GM12878 (cell line): ENCODE measurements around the gene SLC66A3. TPM values are rescaled to one million over a fixed set of nuclear protein-coding genes. Genes with fewer than 3 reads are reported as not detected.

Source experiments
- ATAC-seq: fragments of 200-7000 bp; cut with Tn5 transposase; 3 replicates; pipeline ENCODE4 v1.9.1; 2020; ENCODE audit warnings: mild to moderate bottlenecking, moderate library complexity
- BruUV-seq: library from RNA; stranded (reverse); fragments of 400-500 nt; replicated peaks from 2 replicates; lab custom pipeline; 2021; lab: Mats Ljungman, UMichigan
- CTCF ChIA-PET: fragments of 300-600 bp; sonication (Branson Sonifier 250); formaldehyde crosslinking; extraction: SDS; loops from one replicate; lab custom pipeline; 2021; ENCODE audit warnings: inconsistent platforms; lab: Yijun Ruan, JAX
- POLR2A ChIA-PET: fragments of 350-600 bp; formaldehyde crosslinking; extraction: SDS; loops from one replicate; lab custom pipeline; 2021; ENCODE audit warnings: inconsistent platforms; lab: Charles Lee
- RAD21 ChIA-PET: fragments of 300-600 bp; sonication (Branson Sonifier 250); formaldehyde crosslinking; loops from one replicate; lab custom pipeline; 2023; ENCODE audit warnings: antibody characterized with exemption; ENCODE audit not compliant: unreplicated experiment; lab: Charles Lee
- SMC1A ChIA-PET: fragments of 300-600 bp; sonication (Branson Sonifier 250); formaldehyde crosslinking; loops from one replicate; lab custom pipeline; 2023; ENCODE audit not compliant: unreplicated experiment, uncharacterized antibody; lab: Charles Lee
- DNase-seq: peaks from one replicate; pipeline ENCODE4 v3.0.0-alpha.2; 2011; ENCODE audit warnings: low read depth, low spot score
- FAIRE-seq: peaks from 3 replicates; lab custom pipeline; 2011; peaks lifted over from hg19 to GRCh38; lab: Jason Lieb, UNC
- H2AFZ ChIP-seq: 2 replicates; pipeline ENCODE4 v1.6.0; 2011; ENCODE audit warnings: low read depth, low read length, control low read depth; ENCODE audit not compliant: control insufficient read depth
- H3K27ac ChIP-seq: 2 replicates; pipeline ENCODE4 v1.5.1; 2011; ENCODE audit warnings: control low read depth; ENCODE audit not compliant: control insufficient read depth, insufficient read depth
- H3K27me3 ChIP-seq, 2 experiments: replicated peaks in 1 of 2; 2 replicates each; pipeline versions ENCODE4 v1.6.0 to v1.6.1; 2011; ENCODE audit warnings: low read length in 1 of 2; ENCODE audit not compliant: control insufficient read depth in 2 of 2, insufficient read depth in 2 of 2
- H3K36me3 ChIP-seq, 2 experiments: 2 replicates each; pipeline ENCODE4 v1.5.1; 2011; ENCODE audit warnings: low read length in 1 of 2; ENCODE audit not compliant: control insufficient read depth in 2 of 2, insufficient read depth in 2 of 2
- H3K4me1 ChIP-seq: 2 replicates; pipeline ENCODE4 v1.6.1; 2011; ENCODE audit warnings: mild to moderate bottlenecking, low read length, moderate library complexity, mixed read lengths; ENCODE audit not compliant: control insufficient read depth, insufficient read depth
- H3K4me2 ChIP-seq: 2 replicates; pipeline ENCODE4 v1.6.0; 2011; ENCODE audit warnings: control low read depth; ENCODE audit not compliant: control insufficient read depth, insufficient read depth
- H3K4me3 ChIP-seq: fragments of 200-600 bp; sonication (generic); 2 replicates; pipeline ENCODE4 v1.5.1; 2016
- H3K79me2 ChIP-seq: 2 replicates; pipeline ENCODE4 v1.6.0; 2011; ENCODE audit warnings: low read length; ENCODE audit not compliant: control insufficient read depth, insufficient read depth
- H3K9ac ChIP-seq: 2 replicates; pipeline ENCODE4 v1.8.0; 2011; ENCODE audit warnings: low read length, control low read depth, mixed read lengths; ENCODE audit not compliant: control insufficient read depth, insufficient read depth
- H3K9me3 ChIP-seq: replicated peaks from 3 replicates; pipeline ENCODE4 v1.5.1; 2011; ENCODE audit warnings: mild to moderate bottlenecking, low read length; ENCODE audit not compliant: control insufficient read depth, insufficient read depth
- H4K20me1 ChIP-seq: 2 replicates; pipeline ENCODE4 v1.6.0; 2011; ENCODE audit not compliant: control insufficient read depth, insufficient read depth
- ASH2L ChIP-seq: fragments of 300-600, 200-600 bp; sonication (generic); IDR thresholded peaks from 2 replicates; pipeline ENCODE4 v1.6.1; 2017; ENCODE audit warnings: low read depth, mild to moderate bottlenecking, borderline replicate concordance
- BHLHE40 ChIP-seq, 2 experiments: fragments of 450-650 bp in 1 of 2; IDR thresholded peaks; 2 replicates each; pipeline ENCODE4 v1.6.1; 2011 to 2017; ENCODE audit warnings: low read depth in 2 of 2, borderline replicate concordance in 1 of 2, improper control_type of control experiment in 1 of 2, low read length in 1 of 2, mild to moderate bottlenecking in 1 of 2
- GATAD2B ChIP-seq: fragments of 450-650 bp; conservative IDR thresholded peaks from 2 replicates; pipeline ENCODE4 v1.6.1; 2017; ENCODE audit warnings: low read depth, mild to moderate bottlenecking, moderate library complexity
- HDAC2 ChIP-seq: fragments of 200-600 bp; sonication (generic); IDR thresholded peaks from 2 replicates; pipeline ENCODE4 v1.6.1; 2017
- IKZF2 ChIP-seq, 2 experiments: fragments of 450-650 bp; IDR thresholded peaks; 2 replicates each; pipeline ENCODE4 v1.6.1; 2017; ENCODE audit warnings: mild to moderate bottlenecking in 2 of 2, moderate library complexity in 2 of 2
- NFYB ChIP-seq: IDR thresholded peaks from 2 replicates; pipeline ENCODE4 v1.6.1; 2011; ENCODE audit warnings: low read depth, mild to moderate bottlenecking, low read length, improper control_type of control experiment, moderate library complexity; ENCODE audit not compliant: insufficient read depth
- PML ChIP-seq: IDR thresholded peaks from 2 replicates; pipeline ENCODE4 v1.6.1; 2012; ENCODE audit warnings: low read length, inconsistent platforms
- RCOR1 ChIP-seq: conservative IDR thresholded peaks from 2 replicates; pipeline ENCODE4 v1.6.1; 2012; ENCODE audit warnings: low read depth, low read length, improper control_type of control experiment
- STAT1 ChIP-seq: fragments of 450-650 bp; conservative IDR thresholded peaks from 2 replicates; pipeline ENCODE4 v1.6.1; 2014; ENCODE audit warnings: antibody characterized with exemption, mild to moderate bottlenecking
- SUZ12 ChIP-seq: fragments of 200-600 bp; sonication (generic); IDR thresholded peaks from one replicate; pipeline ENCODE4 v1.6.1; 2018; ENCODE audit warnings: antibody characterized with exemption, mild to moderate bottlenecking; ENCODE audit not compliant: unreplicated experiment
- TBL1XR1 ChIP-seq: IDR thresholded peaks from 2 replicates; pipeline ENCODE4 v1.6.1; 2012; ENCODE audit warnings: low read depth, low read length, improper control_type of control experiment
- ZNF24 ChIP-seq: fragments of 450-650 bp; IDR thresholded peaks from 2 replicates; pipeline ENCODE4 v1.6.1; 2017; ENCODE audit warnings: antibody characterized with exemption, mild to moderate bottlenecking
- WGBS: methylation state at CpG from one replicate; pipeline ENCODE4 v1.1.6; 2016; ENCODE audit warnings: low lambda C conversion rate; ENCODE audit not compliant: insufficient replicate concordance, insufficient coverage; ENCODE audit errors: missing lambda C conversion rate; 5-methylcytosine and 5-hydroxymethylcytosine counted together
- in situ Hi-C: fragments of 300-500 bp; cut with MboI; formaldehyde crosslinking; loops from 9 replicates; pipeline ENCODE4 v1.14.3; 2018; ENCODE audit warnings: mixed read lengths
- intact Hi-C: fragments of 100-400 bp; cut with micrococcal nuclease; formaldehyde crosslinking; loops from one replicate; pipeline ENCODE4 v1.14.2; 2022; ENCODE audit not compliant: unreplicated experiment
- polyA plus RNA-seq, 11 experiments: library from polyadenylated mRNA; depleted of rRNA in 4 of 11; unstranded in 6 of 11; stranded (reverse) in 5 of 11; fragments of >200 nt; fragmentation: Nextera tagmentation in 4 of 11; fragmentation: Illumina TruSeq in 1 of 11; extraction: Ambion mirVana in 4 of 11; extraction: Trizol in 1 of 11; gene quantifications; 1 replicate in 1 of 11; 2 replicates in 10 of 11; pipeline versions ENCODE4 v1.2.1 to v1.2.3, GENCODE V29; 2011 to 2016; ENCODE audit warnings: inconsistent platforms in 2 of 11, missing spikeins in 2 of 11, low read depth in 1 of 11
- total RNA-seq, 4 experiments: library from RNA; depleted of rRNA in 3 of 4; stranded (reverse); fragments of >200 nt in 3 of 4; fragmentation: Illumina TruSeq in 1 of 4; extraction: Trizol in 1 of 4; gene quantifications; 2 replicates each; pipeline versions ENCODE4 v1.2.1 to v1.2.3, GENCODE V29; 2013 to 2021
- TF ChIP-seq, protein P1 (sequence below): fragments of 450-650 bp; formaldehyde crosslinking; IDR thresholded peaks from 2 replicates; pipeline ENCODE4 v1.4.0; 2022; ENCODE audit warnings: mild to moderate bottlenecking, moderate library complexity
- TF ChIP-seq, protein P2 (sequence below): IDR thresholded peaks from 2 replicates; pipeline ENCODE4 v1.6.1; 2011; ENCODE audit warnings: borderline replicate concordance, low read depth, mild to moderate bottlenecking, moderate library complexity, mixed read lengths, low read length; ENCODE audit not compliant: insufficient read depth; ENCODE audit errors: extremely low read length
- TF ChIP-seq, protein P3 (sequence below): fragments of 450-650 bp; IDR thresholded peaks from 2 replicates; pipeline ENCODE4 v1.6.1; 2017; ENCODE audit warnings: borderline replicate concordance

SLC66A3 gene
- total and polyA plus RNA-seq, 10 of the 15 experiments (the other 5 are each of a cell fraction or from before 2014, with no cell fraction given), result 1.4 to 14.2 (median 6.4) TPM

DNA sequence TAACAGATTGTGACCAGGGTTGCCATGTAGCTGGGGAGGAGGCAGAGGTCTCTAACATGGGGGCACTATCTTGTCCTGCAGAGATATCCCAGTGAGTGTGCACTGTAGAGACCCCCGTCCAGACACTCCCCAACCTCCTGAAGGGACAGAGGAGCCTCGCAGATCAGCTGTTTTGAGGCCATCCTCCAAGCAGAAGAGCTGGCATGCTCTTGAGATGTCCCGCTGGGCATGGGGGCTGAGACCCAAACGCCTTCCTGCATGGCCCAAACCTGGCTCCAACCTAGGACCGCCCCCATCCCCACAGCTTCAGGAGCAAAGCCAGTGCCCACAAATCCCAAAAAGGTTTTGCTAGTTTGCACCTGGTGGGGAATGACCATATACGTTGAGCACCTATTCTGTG lies 2.7 kb upstream of the SLC66A3 start (continued):
- no peak for TF ChIP-seq ASH2L

DNA sequence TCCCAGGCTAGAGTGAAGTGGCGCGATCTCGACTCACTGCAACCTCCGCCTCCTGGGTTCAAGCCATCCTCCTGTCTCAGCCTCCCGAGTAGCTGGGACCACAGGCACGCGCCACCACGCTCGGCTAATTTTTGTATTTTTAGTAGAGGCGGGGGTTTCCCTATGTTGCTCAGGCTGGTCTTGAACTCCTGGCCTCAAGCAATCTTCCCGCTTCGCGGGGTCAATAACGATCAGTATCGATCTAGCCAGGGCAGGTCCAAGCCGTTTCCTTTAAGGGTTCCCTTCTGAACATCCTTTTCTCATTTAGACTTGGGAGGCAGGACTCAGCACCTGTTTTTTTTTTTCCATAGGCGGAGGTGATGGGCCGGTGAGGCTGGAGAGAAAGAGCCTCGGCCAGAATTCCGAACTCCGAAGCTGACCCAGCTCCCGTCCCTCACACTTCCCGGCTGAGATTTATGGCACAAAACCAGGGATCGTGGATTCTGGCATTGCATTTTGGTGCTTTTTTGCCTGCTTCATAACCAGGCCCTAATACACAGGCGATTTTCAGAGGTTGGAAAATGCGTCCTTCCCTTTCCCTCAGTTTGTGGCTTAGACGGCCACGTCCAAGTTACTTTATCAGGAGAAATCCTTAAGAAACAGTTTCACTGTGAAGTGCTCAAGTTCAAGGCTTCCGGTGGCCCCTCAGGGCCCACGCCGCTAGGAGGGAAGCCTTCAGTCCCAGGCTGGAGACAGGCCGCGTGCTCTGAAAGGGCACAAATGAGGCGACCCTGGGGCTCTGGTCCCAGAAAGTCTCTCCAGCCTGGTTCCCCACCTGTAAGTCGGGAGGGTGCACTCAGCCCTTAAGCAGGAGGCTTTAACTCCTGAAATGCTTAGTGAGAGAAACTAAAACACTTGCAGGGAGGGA lies 998 bp upstream of the SLC66A3 start:
- SMC1A ChIA-PET, result interaction anchor here (0.8 kb wide), 1 partner anchor 21 kb away, joined by 3 read pairs; a partner anchor contains a TSS
- ATAC-seq (peak; percentile 12), FAIRE-seq (peak; percentile 52), DNase-seq (no peak)
- H3K79me2 ChIP-seq, result no peaks in the 10 kb centered on the region
- H3K27me3 ChIP-seq, result no peaks in the 10 kb centered on the region; a peak in 2 of 4 replicates
- peak overlapping the region; percentile 66 for H3K27ac ChIP-seq
- H3K4me2 ChIP-seq, result peak overlapping the region; percentile 97
- no peaks in the 10 kb centered on the region for H3K9me3 ChIP-seq
- POLR2A ChIA-PET, result no interaction called here
- BruUV-seq, result TSS peak; percentile 89
- H3K4me1 ChIP-seq, result peaks cover 6% of the 10 kb centered on the region
- H3K36me3 ChIP-seq, result no peaks in the 10 kb centered on the region
- no peaks in the 10 kb centered on the region for H4K20me1 ChIP-seq
- intact Hi-C loops (no loop called here), in situ Hi-C loops (no loop called here)
- RAD21 ChIA-PET, result interaction anchor here (0.6 kb wide), 1 partner anchor 101 kb away, joined by 3 read pairs; no protein-coding TSS in a partner anchor
- CTCF ChIA-PET, result interaction anchor here (1.2 to 1.6 kb wide), 2 partner anchors 21 to 23 kb away, joined by 5 read pairs; a partner anchor contains a TSS
- WGBS, result 47% methylated on average over 35 of the region's 35 CpGs
- peak overlapping the region; percentile 97 for H2AFZ ChIP-seq
- peak overlapping the region; percentile 83 for H3K9ac ChIP-seq
- H3K4me3 ChIP-seq, result peak overlapping the region; percentile 72
- TF ChIP-seq IKZF2 (IDR thresholded peaks at IDR 0.05) (peak in 1 of 2 experiments; percentile 13; a peak in 1 of 4 replicates), RCOR1 (no peak), SUZ12 (no peak), GATAD2B (0 out of 2 replicates have a peak, but pooled peaks have one; percentile 37), BHLHE40 (IDR thresholded peaks at IDR 0.05; ENCODE audit: borderline replicate concordance in 1 of 2, low read depth in 2 of 2, low read length in 1 of 2) (no peak), NFYB (no peak), ZNF24 (no peak), TBL1XR1 (no peak), PML (0 out of 2 replicates have a peak, but pooled peaks have one; percentile 10), HDAC2 (no peak), STAT1 (no peak)
- TF ChIP-seq, protein P1, sequence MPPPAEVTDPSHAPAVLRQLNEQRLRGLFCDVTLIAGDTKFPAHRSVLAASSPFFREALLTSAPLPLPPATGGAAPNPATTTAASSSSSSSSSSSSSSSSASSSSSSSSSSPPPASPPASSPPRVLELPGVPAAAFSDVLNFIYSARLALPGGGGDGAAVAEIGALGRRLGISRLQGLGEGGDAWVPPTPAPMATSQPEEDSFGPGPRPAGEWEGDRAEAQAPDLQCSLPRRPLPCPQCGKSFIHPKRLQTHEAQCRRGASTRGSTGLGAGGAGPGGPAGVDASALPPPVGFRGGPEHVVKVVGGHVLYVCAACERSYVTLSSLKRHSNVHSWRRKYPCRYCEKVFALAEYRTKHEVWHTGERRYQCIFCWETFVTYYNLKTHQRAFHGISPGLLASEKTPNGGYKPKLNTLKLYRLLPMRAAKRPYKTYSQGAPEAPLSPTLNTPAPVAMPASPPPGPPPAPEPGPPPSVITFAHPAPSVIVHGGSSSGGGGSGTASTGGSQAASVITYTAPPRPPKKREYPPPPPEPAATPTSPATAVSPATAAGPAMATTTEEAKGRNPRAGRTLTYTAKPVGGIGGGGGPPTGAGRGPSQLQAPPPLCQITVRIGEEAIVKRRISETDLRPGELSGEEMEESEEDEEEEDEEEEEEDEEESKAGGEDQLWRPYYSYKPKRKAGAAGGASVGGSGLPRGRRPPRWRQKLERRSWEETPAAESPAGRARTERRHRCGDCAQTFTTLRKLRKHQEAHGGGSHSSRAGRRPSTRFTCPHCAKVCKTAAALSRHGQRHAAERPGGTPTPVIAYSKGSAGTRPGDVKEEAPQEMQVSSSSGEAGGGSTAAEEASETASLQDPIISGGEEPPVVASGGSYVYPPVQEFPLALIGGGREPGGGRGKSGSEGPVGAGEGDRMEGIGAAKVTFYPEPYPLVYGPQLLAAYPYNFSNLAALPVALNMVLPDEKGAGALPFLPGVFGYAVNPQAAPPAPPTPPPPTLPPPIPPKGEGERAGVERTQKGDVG (CRISPR knock-in tag), result no peak
- TF ChIP-seq, protein P2, sequence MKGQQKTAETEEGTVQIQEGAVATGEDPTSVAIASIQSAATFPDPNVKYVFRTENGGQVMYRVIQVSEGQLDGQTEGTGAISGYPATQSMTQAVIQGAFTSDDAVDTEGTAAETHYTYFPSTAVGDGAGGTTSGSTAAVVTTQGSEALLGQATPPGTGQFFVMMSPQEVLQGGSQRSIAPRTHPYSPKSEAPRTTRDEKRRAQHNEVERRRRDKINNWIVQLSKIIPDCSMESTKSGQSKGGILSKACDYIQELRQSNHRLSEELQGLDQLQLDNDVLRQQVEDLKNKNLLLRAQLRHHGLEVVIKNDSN, result no peak
- TF ChIP-seq, protein P3, sequence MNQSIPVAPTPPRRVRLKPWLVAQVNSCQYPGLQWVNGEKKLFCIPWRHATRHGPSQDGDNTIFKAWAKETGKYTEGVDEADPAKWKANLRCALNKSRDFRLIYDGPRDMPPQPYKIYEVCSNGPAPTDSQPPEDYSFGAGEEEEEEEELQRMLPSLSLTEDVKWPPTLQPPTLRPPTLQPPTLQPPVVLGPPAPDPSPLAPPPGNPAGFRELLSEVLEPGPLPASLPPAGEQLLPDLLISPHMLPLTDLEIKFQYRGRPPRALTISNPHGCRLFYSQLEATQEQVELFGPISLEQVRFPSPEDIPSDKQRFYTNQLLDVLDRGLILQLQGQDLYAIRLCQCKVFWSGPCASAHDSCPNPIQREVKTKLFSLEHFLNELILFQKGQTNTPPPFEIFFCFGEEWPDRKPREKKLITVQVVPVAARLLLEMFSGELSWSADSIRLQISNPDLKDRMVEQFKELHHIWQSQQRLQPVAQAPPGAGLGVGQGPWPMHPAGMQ, result no peak
